NB4 (cell line): Measurements from ENCODE around the gene HPCAL4.

Experiments used
- DNase-seq: peaks from one replicate; pipeline ENCODE4 v3.0.0; 2010; ENCODE audit warnings: low read depth
- H3K4me3 ChIP-seq: one replicate; pipeline ENCODE4 v1.5.1; 2011; ENCODE audit warnings: mild to moderate bottlenecking, low read depth, low read length, moderate library complexity
- CTCF ChIP-seq: IDR thresholded peaks from one replicate; pipeline ENCODE4 v1.5.1; 2012; ENCODE audit warnings: low read depth, low read length
- MAX ChIP-seq: IDR thresholded peaks from 2 replicates; pipeline ENCODE4 v1.6.1; 2011; ENCODE audit warnings: low read depth, low read length
- MYC ChIP-seq: IDR thresholded peaks from 2 replicates; pipeline ENCODE4 v1.6.1; 2011; ENCODE audit warnings: low read depth, low read length
- POLR2A ChIP-seq: IDR thresholded peaks from 2 replicates; pipeline ENCODE4 v1.6.1; 2011; ENCODE audit warnings: mild to moderate bottlenecking; ENCODE audit not compliant: insufficient read length; ENCODE audit errors: extremely low read depth

HPCAL4 gene

GRCh38 chr1:39676948-39677548 lies 14.2 kb downstream of the HPCAL4 start:
- no peak for TF ChIP-seq POLR2A
- TF ChIP-seq CTCF: no peak
- H3K4me3 ChIP-seq: no peak overlapping the region
- peak; percentile 46 for DNase-seq

- H3K4me3 ChIP-seq: no peak overlapping the region
- TF ChIP-seq MAX (no peak), POLR2A (no peak), MYC (no peak), CTCF (no peak)
- no peak for DNase-seq
Measured at GRCh38 chr1:39675220-39675619, 16.0 kb downstream of the HPCAL4 start.

- DNase-seq: no peak
- TF ChIP-seq POLR2A (no peak), MYC (no peak)
- no peak overlapping the region for H3K4me3 ChIP-seq
Measured at GRCh38 chr1:39673215-39673614, 18.0 kb downstream of the HPCAL4 start.

GRCh38 chr1:39672551-39672947 lies 18.7 kb downstream of the HPCAL4 start:
- no peak overlapping the region for H3K4me3 ChIP-seq

GRCh38 chr1:39671793-39672550 lies 19.3 kb downstream of the HPCAL4 start, which contains the start of gene NT5C1A:
Gene NT5C1A (minus strand): TSS chr1:39672107. CDS start chr1:39672038, 69 bp downstream.
- TF ChIP-seq POLR2A: no peak
- TF ChIP-seq CTCF: no peak
- TF ChIP-seq MAX: no peak
- no peak for TF ChIP-seq MYC
- DNase-seq: peak; percentile 44
- H3K4me3 ChIP-seq: peak within 1 kb of the TSS; percentile 25

More at GRCh38 chr1:39672551-39672947, 18.7 kb downstream of the HPCAL4 start:
- no peak for DNase-seq
- TF ChIP-seq MAX (no peak), MYC (no peak), CTCF (peak; percentile 38), POLR2A (no peak)

GRCh38 chr1:39671433-39671792 lies 19.8 kb downstream of the HPCAL4 start:
- TF ChIP-seq CTCF (no peak), MYC (no peak), POLR2A (no peak), MAX (no peak)
- H3K4me3 ChIP-seq: no peak overlapping the region
- no peak for DNase-seq
